GM21529 (cell line): ENCODE measurements around the gene SOX15.
"Not testable (repeated sequence)": the region's sequence is repeated elsewhere in the genome, so short reads cannot be mapped to it uniquely, and the experiment has no call there.

Source experiments
- ATAC-seq: cut with Tn5 transposase; IDR thresholded peaks from one replicate; pipeline ENCODE4 v1.9.1; 2021; ENCODE audit not compliant: unreplicated experiment

SOX15 gene

GRCh38 chr17:7589891-7590691, at the start of gene SOX15:
TSS of gene SOX15 (minus strand) at chr17:7590094. CDS start at chr17:7589676, 418 bp downstream.
- no peak for ATAC-seq

DNA sequence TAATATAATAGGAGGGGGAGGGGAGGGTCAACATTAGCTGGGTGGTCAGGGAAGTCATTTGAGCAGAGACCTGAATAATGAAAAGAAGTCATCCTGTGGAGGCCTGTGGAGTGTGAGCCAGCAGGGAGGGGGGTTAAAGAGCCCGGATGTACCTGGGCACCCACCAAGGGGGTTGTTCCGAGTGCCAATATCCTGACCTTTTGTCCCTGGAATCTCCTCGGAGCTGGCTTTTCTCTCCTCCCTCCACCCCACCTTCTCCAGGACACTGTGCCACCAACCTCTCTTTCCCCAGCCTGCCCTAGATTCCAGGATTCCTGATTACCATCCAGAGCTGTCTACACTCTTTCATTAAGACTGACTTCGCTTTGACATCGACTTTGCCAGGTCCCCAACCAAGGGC, 46.3 kb upstream of the SOX15 start:
- no peak for ATAC-seq

DNA sequence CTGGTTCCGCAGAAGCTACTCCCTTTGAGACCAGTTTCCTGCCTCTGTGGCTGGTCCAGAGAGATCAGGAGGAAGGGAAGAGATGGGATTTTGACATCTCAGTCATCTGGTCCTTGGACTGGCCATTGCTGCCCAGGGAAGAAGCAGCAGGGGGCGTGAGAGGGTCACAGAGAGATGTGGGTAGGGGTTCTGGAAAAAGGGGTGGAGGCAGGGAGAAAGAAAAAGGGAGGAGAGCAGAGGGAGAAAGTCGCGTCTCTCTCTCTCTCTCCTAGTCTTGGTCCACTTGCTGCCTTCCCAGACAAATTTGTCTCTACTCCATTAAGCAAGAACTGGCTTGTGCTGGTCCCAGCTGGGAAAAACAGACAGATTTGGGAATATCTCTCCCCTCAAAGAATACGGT, 44.5 kb upstream of the SOX15 start:
- no peak for ATAC-seq

- no peak for ATAC-seq
Observed at GRCh38 chr17:7633093-7633492, 43.2 kb upstream of the SOX15 start.

- ATAC-seq = no peak
Observed at GRCh38 chr17:7632492-7632894, 42.6 kb upstream of the SOX15 start.

GRCh38 chr17:7631398-7632380, 41.8 kb upstream of the SOX15 start:
- no peak for ATAC-seq

- ATAC-seq = no peak
Observed at GRCh38 chr17:7629939-7630571, 40.2 kb upstream of the SOX15 start, which contains the start of gene SHBG. TSS of gene SHBG (plus strand) at chr17:7630135. CDS start at chr17:7630173, 38 bp downstream.

DNA sequence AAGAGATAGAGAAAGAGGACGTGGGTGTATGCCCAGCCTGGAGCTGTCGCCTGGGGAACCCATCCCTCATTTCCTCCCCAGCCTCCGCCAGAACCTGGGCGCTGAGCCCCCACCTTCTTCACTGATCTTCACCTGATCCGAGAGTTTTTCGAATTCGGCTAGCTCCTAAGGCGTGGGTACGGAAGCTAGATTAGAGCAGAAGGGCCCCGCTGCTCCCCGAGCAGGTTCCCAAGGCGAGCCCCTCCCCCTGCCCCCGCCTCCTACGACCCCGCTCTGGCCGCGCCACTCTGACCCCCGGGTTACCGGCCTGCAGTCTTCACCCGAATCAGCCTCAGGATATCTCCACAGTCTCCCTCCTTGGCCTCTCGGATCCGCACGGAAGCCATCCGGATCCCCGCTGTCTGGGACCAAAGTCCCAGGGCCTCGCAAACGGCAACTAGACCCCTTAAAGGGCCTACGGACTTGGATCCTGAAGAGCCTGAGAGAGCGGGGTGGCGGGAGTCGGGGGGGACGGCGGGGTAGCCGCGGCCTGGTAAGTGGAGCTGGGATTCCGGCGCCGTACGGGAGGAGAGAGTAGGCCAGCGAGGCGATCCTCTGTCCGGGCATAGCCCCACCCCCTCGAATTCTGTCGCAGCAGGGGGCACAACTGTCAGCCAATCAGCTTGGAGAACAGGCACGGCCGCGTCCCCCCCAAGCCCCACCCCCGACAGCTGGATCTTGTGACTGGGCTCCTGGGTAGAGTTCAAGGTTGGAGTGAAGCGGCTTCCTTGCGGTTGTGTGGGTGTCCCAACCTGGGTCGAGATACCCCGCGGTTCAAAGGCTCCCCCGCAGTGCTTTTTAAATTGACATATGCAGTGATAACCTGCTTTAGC, 37.6 kb upstream of the SOX15 start, which contains the start of gene SAT2:
Gene SAT2 (minus strand): TSS at position 572 of the 872 bp plus-strand sequence. CDS start 186 bp downstream, at position 386.
- ATAC-seq = peak; percentile 75

DNA sequence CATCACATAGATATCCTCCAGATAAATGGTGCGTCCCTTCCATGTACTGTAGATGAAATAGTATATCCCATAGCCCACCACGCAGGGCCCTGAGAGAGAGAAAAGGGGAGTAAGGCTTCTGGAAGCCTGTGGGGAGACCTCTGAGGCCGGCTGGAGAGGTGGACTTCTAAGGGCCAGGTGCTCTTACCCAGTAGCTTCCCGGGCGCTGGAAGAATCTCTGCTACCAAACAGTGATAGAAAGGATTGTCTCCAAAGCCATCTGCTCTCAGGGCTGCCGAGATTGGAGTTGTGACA, 37.0 kb upstream of the SOX15 start:
- no peak for ATAC-seq

DNA sequence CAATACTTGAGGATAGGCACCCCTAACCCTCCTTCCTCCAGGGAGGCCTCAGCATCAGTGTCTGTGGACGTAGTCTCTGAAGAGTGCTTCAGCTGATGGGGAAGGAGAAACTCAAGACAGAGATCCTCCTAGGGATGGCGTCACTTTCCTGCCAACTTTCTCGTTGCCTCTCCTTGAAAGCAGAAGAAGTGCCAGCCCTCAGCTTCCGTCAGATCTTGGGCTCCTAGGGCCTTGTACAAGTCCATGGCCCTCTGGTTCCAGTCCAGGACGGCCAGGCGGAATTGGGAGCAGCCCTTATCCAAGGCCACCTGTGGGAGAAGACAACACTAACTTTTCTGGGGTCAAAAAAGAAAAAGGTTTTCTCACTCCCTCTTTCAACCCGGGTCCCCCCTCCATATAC, 36.4 kb upstream of the SOX15 start:
- no peak for ATAC-seq

DNA sequence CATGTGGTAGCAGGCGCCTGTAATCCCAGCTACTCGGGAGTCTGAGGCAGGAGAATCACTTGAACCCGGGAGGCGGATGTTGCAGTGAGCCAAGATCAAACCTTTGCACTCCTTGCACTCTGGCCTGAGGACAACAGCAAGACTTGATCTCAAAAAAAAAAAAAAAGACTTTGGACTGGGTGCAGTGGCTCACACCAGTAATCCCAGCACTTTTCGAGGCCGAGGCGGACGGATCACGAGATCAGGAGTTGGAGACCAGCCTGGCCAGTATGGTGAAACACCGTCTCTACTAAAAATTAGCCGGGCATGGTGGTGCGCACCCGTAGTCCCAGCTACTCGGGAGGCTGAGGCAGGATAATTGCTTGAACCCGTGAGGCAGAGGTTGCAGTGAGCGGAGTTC, 35.9 kb upstream of the SOX15 start:
- not testable (repeated sequence) for ATAC-seq

DNA sequence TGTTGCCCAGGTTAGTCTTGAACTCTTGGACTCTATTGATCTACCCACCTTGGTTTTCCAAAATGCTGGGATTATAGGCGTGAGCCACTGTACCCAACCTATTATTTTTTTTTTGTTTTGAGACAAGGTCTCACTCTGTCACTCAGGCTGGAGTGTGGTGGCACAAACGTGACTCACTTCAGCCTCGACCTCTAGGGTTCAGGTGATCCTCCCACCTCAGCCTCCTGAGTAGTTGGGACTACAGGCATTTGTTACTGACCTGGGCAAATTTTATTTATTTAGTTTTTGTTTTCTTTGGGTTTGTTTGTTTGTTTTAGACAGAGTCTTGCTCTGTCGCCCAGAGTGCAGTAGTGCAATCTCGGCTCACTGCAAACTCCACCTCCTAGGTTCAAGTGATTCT, 33.8 kb upstream of the SOX15 start:
- ATAC-seq = no peak

DNA sequence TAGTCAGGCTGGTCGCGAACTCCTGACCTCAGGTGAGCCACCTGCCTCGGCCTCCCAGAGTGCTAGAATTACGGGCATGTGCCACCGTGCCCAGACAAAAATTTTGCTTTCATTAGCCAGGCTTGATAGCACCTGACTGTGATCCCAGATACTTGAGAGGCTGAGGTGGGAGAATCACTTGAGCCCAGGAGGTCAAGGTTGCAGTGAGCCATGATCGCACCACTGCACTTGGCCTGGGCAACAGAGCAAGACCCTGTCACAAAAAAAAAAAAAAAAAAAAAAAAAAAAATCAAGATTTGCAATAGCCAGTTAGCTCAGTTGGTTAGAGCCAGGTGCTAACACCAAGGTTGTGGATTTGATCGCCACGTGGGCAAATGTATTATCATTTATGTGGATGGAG, 30.9 kb upstream of the SOX15 start:
- no peak for ATAC-seq

- no peak for ATAC-seq
Observed at GRCh38 chr17:7618608-7619007, 28.7 kb upstream of the SOX15 start.

- no peak for ATAC-seq
Observed at GRCh38 chr17:7615265-7615747, 25.4 kb upstream of the SOX15 start.

GRCh38 chr17:7614425-7615264, 24.8 kb upstream of the SOX15 start, which contains the start of gene FXR2:
TSS of gene FXR2 (minus strand) at chr17:7614897. CDS start at chr17:7614532, 365 bp downstream.
- peak; percentile 88 for ATAC-seq

- no peak for ATAC-seq
Observed at GRCh38 chr17:7613769-7614424, 24.0 kb upstream of the SOX15 start.

- ATAC-seq = no peak
Observed at GRCh38 chr17:7612294-7612640, 22.4 kb upstream of the SOX15 start.
